IPS-NIHi11 (cell line): ENCODE data around the gene RTN4IP1.
"Not testable (repeated sequence)": the region's sequence is repeated elsewhere in the genome, so short reads cannot be mapped to it uniquely, and the experiment has no call there.

ENCODE experiments used
- DNase-seq: peaks from one replicate; pipeline ENCODE4 v3.0.0; 2012; ENCODE audit warnings: mixed read lengths, low spot score

Gene RTN4IP1

GRCh38 chr6:106579281-106579680 is 50.0 kb downstream of the RTN4IP1 start:
- no peak for DNase-seq

- peak; percentile 19 for DNase-seq
Measured at GRCh38 chr6:106574741-106575458, 54.4 kb downstream of the RTN4IP1 start.

GRCh38 chr6:106572875-106573585 is 56.3 kb downstream of the RTN4IP1 start:
- DNase-seq, result no peak

DNA sequence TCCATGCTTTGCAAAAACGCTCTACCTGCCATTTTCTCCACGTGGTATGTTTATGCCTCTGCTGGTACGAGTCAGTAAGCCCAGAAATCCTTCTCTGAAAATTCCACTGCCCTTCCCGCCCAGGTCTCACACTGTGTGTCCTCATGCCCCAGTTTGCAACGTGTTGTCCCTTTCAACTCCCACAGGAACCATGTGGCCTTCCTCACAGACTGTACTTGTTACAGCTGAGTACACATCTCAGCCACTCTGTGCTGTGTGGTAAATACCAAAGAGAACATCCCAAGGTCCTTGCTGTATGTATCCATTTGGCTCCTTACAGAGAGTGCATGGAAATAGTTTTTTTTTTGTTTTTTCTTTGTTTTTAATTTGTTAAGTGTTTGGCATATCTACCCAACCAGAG is 56.9 kb downstream of the RTN4IP1 start:
- DNase-seq, result no peak

DNA sequence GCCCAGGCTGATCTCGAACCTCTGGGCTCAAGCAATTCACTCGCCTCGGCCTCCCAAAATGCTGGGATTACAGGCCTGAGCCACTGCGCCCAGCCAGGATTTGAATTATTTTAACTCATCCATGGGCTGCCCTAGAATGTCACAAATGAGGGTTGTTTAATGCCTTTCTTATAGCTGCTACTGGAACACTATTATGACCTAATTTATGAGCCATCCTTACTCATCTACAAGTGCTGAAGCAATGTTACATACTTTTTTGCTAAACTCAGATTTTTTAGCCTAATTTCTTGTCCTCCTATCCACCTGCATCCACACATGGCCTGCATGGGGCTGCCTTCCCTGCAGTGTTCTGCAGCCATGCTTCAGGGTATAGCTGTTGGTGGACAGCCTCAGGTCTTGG is 59.9 kb downstream of the RTN4IP1 start:
- no peak for DNase-seq

- no peak for DNase-seq
Measured at GRCh38 chr6:106568530-106568929, 60.8 kb downstream of the RTN4IP1 start.

- DNase-seq, result no peak
Measured at GRCh38 chr6:106564476-106564875, 64.8 kb downstream of the RTN4IP1 start.

GRCh38 chr6:106563614-106564013 is 65.7 kb downstream of the RTN4IP1 start:
- DNase-seq, result no peak

DNA sequence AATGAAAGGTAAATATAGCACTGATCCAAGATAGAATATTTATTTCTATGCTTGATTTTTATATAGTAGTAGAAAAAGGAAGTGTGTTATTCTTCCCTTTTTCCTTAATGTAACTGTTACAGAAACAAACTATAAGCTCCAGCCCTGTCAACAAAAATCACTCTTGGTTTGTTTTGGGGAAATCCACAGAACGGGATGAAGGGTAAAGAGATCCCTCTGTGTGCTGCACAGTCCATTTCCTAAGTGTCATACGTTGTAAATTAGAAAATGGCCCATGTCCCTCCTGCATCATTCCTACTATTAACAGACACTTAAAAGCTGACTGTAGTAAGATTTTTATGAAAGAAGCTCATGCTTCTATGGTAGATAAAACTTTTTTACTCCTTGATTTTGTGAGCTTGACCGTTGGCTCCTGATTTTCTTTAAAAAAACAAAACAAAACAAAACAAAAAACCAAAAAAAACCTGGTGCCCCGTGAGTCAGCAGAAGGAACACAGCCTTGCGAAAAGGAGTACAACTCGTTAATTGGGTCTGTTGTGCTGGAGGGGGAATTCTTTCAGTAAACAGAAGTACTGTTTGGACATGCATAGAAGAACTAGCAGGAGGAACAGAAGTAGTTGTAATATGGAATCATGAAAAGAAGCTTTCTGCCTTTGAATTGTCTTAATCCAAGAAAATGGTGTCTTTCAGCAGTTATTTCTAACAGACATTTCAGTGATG is 67.5 kb downstream of the RTN4IP1 start:
- no peak for DNase-seq

GRCh38 chr6:106560996-106561685 is 68.2 kb downstream of the RTN4IP1 start:
- no peak for DNase-seq

DNA sequence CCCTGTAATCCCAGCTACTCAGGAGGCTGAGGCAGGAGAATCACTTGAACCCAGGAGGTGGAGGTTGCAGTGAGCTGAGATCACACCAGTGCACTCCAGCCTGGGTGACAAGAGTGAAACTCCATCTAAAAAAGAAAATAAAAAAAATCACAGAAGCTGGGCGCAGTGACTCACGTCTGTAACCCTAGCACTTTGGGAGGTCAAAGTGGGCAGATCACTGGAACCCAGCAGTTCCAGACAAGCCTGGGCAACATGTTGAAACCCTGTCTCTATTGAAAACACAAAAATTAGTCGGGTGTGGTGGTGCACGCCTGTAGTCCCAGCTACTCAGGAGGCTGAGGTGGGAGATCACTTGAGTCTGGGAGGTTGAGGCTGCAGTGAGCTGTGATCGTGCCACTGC is 69.6 kb downstream of the RTN4IP1 start:
- not testable (repeated sequence) for DNase-seq

DNA sequence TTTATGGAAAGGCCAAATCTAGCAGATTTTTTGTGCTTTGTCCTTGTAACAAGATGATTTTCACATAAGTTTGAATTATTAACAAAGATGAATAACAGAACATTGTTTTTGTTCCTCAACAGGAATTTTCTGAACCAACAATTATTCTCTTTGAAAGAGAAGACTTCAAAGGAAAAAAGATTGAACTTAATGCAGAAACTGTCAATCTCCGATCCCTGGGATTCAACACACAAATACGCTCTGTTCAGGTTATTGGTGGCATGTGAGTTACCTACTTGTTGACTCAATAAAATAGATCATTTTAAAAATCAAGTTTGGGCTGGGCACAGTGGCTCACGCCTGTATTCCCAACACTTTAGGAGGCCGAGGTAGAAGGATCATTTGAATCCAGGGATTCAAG is 70.9 kb downstream of the RTN4IP1 start:
- no peak for DNase-seq

DNA sequence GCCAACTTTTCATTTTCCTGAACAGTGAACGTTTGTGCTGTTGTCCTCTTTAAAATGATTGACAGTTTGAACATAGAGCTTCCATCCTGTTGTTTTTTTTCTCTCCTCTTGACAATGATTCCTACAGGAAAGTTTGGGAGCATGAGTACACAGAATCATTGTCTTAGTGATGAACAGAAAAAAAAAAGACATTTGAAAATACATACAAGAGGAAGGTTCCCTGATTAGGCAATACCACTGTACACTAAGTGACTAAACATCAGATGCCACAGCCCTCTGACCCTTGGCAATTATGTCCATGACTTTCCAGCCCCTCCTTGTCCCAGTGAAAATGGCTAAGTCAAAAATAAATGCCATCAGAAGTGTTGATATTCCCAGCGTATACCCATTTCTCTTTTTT is 71.5 kb downstream of the RTN4IP1 start:
- no peak for DNase-seq

DNA sequence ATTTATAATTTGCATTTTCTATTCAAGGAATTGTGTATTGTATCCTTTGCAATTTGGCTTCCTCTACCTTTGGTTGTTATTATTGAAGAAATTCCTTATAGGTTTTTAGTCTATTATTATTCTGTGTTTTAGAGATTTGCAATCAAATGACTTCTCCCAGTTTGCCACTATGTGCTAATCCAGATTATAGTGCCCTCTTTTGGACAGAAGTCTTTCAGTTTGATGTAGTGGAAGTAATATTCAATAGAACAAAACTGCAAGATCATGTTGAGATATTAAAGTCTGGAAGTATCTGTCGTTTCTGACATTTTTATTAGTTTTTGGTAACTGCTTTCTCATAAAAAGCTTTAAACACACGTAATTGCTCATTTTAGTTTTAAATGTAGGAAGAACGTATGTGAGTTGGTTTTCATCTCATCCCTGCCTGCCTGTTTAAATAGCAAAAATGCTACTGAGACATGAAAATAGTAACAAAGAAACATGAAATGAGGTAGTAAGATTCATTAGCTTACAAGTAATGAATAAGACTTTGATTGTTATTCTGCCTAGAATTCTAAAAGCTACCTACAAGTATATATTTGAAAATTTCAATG is 72.8 kb downstream of the RTN4IP1 start:
- no peak for DNase-seq

GRCh38 chr6:106555767-106556166 is 73.5 kb downstream of the RTN4IP1 start:
- DNase-seq, result no peak

DNA sequence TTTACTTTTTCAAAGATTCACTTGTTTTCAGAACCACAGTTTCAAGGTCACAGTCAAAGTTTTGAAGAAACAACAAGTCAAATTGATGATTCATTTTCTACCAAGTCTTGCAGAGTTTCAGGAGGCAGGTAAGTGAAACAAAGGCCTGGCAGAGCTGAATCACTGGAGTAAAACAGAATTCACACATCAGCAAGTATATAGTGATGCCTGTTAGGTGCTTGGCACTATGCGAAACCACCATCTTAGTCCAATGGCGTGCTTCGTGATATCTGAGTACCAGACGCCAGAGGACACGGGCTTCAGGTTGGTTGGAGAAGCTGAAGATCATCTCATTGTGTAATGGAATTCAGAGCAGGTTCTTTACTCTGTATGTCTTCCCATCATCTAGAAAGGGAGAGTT is 75.9 kb downstream of the RTN4IP1 start:
- DNase-seq, result no peak

DNA sequence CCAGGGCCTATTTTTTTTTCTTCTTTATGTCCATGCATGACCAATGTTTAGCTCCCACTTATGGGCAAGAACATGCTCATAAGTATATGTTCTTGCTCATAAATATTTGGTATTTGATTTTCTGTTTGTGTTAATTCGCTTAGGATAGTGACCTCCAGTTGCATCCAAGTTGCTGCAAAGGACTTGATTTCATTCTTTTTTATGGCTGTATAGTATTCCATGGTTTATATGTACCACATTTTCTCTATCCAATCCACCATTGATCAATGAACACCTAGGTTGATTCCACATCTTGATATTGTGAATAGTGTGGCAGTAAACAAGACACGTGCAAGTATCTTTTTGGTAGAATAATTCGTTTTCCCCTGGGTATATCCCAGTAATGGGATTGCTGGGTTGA is 78.1 kb downstream of the RTN4IP1 start:
- DNase-seq, result no peak

DNA sequence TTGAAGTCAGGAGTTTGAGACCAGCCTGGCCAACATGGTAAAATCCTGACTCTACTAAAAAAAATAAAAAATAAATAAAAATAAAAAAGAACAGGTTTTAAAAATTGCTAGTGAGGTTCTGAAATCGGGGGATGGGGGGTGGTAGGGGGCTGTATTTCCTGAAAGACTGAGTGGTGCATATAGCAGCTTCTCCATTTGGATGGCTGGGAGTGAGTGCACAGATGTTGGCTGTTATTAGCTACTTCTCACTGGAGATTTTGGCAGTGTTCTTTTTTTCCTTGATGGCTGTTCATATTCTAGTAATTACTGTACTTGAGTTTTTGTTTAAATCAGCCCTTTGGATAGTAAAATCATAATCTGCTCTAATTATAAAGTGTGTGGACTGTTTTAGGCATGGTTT is 79.8 kb downstream of the RTN4IP1 start:
- no peak for DNase-seq

DNA sequence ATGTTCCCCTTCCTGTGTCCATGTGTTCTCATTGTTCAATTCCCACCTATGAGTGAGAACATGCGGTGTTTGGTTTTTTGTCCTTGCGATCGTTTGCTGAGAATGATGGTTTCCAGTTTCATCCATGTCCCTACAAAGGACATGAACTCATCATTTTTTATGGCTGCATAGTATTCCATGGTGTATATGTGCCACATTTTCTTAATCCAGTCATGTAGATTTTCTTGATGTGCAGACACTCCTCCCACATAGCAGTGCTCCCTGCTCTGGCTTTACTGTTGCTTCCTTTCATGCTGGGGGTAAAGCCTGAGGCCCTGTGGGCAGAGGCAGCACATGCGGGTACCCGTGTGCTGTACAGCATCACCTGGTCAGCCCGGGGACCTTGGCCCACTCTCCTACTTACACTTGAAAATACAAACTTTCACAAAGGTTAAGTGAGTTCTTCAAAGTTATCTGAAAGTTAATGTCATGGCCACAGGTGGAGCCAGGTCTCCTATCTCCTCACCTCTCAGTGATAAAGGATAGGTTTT is 80.3 kb downstream of the RTN4IP1 start:
- not testable (repeated sequence) for DNase-seq

DNA sequence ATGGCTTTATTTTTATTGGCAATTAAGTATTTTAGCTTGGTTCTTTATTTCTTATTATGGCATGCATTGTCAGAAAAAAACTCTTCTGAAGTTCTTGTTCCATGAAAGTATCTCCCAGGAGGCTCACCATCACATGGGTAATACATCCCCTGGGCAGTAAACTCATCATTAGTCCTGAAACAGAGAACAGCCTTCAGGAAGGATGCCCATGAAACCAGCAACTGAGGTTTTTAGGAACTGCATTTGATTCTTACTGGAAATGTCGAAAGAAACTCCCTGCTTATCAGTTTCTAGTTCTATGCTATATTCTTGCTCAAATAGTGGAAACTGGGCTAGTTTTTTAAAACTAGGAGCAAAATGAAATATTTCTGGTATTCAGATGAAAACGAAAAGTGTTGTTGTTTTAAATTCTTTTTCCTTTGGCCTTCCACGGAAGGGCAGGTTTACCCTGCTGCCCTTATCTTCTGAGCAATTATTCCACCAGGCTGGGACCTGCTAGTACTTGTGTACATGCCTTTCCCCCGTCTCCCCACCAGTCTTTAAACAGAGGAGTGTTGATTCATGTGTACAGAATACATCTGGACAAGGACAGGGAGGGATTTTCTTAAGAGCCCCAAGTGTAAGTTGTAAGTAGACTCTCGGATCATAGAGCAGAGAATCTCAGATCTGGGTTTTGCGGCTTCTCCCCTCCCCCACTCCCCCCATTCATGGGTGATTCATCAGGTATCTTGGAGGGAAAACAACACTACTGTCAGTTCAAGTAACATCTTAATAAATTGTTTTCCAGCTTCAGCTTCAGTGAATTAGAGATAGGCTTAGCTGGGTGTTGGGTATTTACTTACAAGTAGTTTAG is 81.5 kb downstream of the RTN4IP1 start:
- no peak for DNase-seq
